K562 (cell line): ENCODE results near the gene WWOX. TPM values are rescaled to one million over a fixed set of nuclear protein-coding genes. Genes with fewer than 3 reads are reported as not detected.

Experiments
- ATAC-seq: fragments of 200-7000 bp; cut with Tn5 transposase; 3 replicates; pipeline ENCODE4 v1.9.1; 2020; ENCODE audit warnings: moderate library complexity
- BruUV-seq: library from RNA; stranded (reverse); fragments of 400-500 nt; replicated peaks from 2 replicates; lab custom pipeline; 2021; lab: Mats Ljungman, UMichigan
- CTCF ChIA-PET: fragments of 300-600 bp; formaldehyde crosslinking; extraction: SDS; loops from one replicate; lab custom pipeline; 2021; ENCODE audit warnings: low intra/inter-chr PET ratio; lab: Yijun Ruan, JAX
- POLR2A ChIA-PET: fragments of 300-600, 350-650 bp; sonication (Branson Sonifier 250); formaldehyde crosslinking; extraction: SDS; loops from one replicate; lab custom pipeline; 2021; ENCODE audit warnings: antibody characterized with exemption, inconsistent platforms; lab: Yijun Ruan, JAX
- DNase-seq, 4 experiments: peaks; one replicate each; pipeline versions ENCODE4 v3.0.0 to v3.0.0-alpha.2; 2011 to 2018; ENCODE audit warnings: low spot score in 3 of 4, mixed read lengths in 3 of 4; ENCODE audit errors: extremely low read depth in 1 of 4
- FAIRE-seq: peaks from 2 replicates; lab custom pipeline; 2011; peaks lifted over from hg19 to GRCh38; lab: Jason Lieb, UNC
- H2AFZ ChIP-seq: 2 replicates; pipeline ENCODE4 v1.6.0; 2011; ENCODE audit warnings: low read depth, low read length, control low read depth, inconsistent platforms
- H3K27ac ChIP-seq: fragments of 200-600 bp; 3 replicates; pipeline ENCODE4 v1.8.0; 2011; ENCODE audit warnings: low read depth, mild to moderate bottlenecking, control low read depth, inconsistent platforms, low read length, moderate library complexity, mixed read lengths; ENCODE audit errors: extremely low read depth
- H3K27me3 ChIP-seq, 2 experiments: fragments of 300-600 bp in 1 of 2; 2 replicates in 1 of 2; 3 replicates in 1 of 2; pipeline versions ENCODE4 v1.6.0 to v1.8.0; 2011; ENCODE audit warnings: inconsistent platforms in 2 of 2, low read length in 2 of 2, mild to moderate bottlenecking in 1 of 2, mixed read lengths in 1 of 2, moderate library complexity in 1 of 2; ENCODE audit not compliant: control insufficient read depth in 2 of 2, insufficient read depth in 2 of 2
- H3K36me3 ChIP-seq: fragments of 300-600 bp; 3 replicates; pipeline ENCODE4 v1.8.0; 2011; ENCODE audit warnings: mild to moderate bottlenecking, low read length, inconsistent platforms; ENCODE audit not compliant: control insufficient read depth, insufficient read depth
- H3K4me1 ChIP-seq, 2 experiments: fragments of 200-600 bp in 1 of 2; replicated peaks in 1 of 2; 2 replicates in 1 of 2; 3 replicates in 1 of 2; pipeline versions ENCODE4 v1.5.1 to v1.8.0; 2011; ENCODE audit warnings: inconsistent platforms in 2 of 2, low read length in 2 of 2, mild to moderate bottlenecking in 1 of 2, mixed read lengths in 1 of 2, moderate library complexity in 1 of 2; ENCODE audit not compliant: control insufficient read depth in 2 of 2, insufficient read depth in 2 of 2
- H3K4me2 ChIP-seq: 2 replicates; pipeline ENCODE4 v1.6.1; 2011; ENCODE audit warnings: low read length, control low read depth, inconsistent platforms, mixed read lengths; ENCODE audit not compliant: insufficient read depth
- H3K4me3 ChIP-seq: fragments of 200-600 bp; sonication (generic), shearing (Covaris generic); 2 replicates; pipeline ENCODE4 v1.5.1; 2016; ENCODE audit warnings: control low read depth, inconsistent platforms
- H3K79me2 ChIP-seq: fragments of 200-600 bp; 3 replicates; pipeline ENCODE4 v1.8.0; 2011; ENCODE audit warnings: low read length, inconsistent platforms; ENCODE audit not compliant: control insufficient read depth, insufficient read depth
- H3K9ac ChIP-seq, 2 experiments: 2 replicates each; pipeline versions ENCODE4 v1.6.0 to v1.6.1; 2011; ENCODE audit warnings: low read depth in 2 of 2, low read length in 2 of 2, control low read depth in 1 of 2, inconsistent platforms in 1 of 2, mild to moderate bottlenecking in 1 of 2, mixed read lengths in 1 of 2; ENCODE audit not compliant: insufficient read depth in 1 of 2
- H3K9me1 ChIP-seq: one replicate; pipeline ENCODE4 v1.6.0; 2011; ENCODE audit warnings: inconsistent platforms, mild to moderate bottlenecking, low read length, moderate library complexity; ENCODE audit not compliant: control insufficient read depth, insufficient read depth
- H3K9me3 ChIP-seq: replicated peaks from 2 replicates; pipeline ENCODE4 v1.5.1; 2011; ENCODE audit warnings: low read depth, low read length, inconsistent platforms; ENCODE audit not compliant: control insufficient read depth, insufficient read depth
- H4K20me1 ChIP-seq: replicated peaks from 2 replicates; pipeline ENCODE4 v1.6.1; 2011; ENCODE audit warnings: low read length, inconsistent platforms, mixed read lengths; ENCODE audit not compliant: control insufficient read depth, insufficient read depth
- ASH1L ChIP-seq: fragments of 450-650 bp; IDR thresholded peaks from 2 replicates; pipeline ENCODE4 v1.6.1; 2018; ENCODE audit warnings: borderline replicate concordance, mild to moderate bottlenecking, low read depth; ENCODE audit not compliant: partially characterized antibody
- FUS ChIP-seq: fragments of 200-400 bp; formaldehyde crosslinking; optimal IDR thresholded peaks from 2 replicates; pipeline ENCODE3; 2017; ENCODE audit warnings: low read depth, low read length
- NFYB ChIP-seq: IDR thresholded peaks from 2 replicates; pipeline ENCODE4 v1.6.1; 2011; ENCODE audit warnings: mild to moderate bottlenecking, moderate library complexity; ENCODE audit not compliant: insufficient read length; ENCODE audit errors: extremely low read depth
- OTX1 ChIP-seq: fragments of 450-650 bp; formaldehyde crosslinking; IDR thresholded peaks from 2 replicates; pipeline ENCODE4 v1.4.0; 2022; ENCODE audit warnings: mild to moderate bottlenecking
- POLR3A ChIP-seq: IDR thresholded peaks from 2 replicates; pipeline ENCODE4 v1.6.1; 2011; ENCODE audit warnings: borderline replicate concordance, mild to moderate bottlenecking, moderate library complexity; ENCODE audit not compliant: insufficient read length, insufficient read depth; ENCODE audit errors: extremely low read depth
- SETDB1 ChIP-seq: IDR thresholded peaks from one replicate; pipeline ENCODE4 v1.6.1; 2012; ENCODE audit warnings: low read length, control low read depth, inconsistent platforms
- SP2 ChIP-seq: IDR thresholded peaks from 2 replicates; pipeline ENCODE4 v1.6.1; 2011; ENCODE audit warnings: mild to moderate bottlenecking, low read depth, low read length, moderate library complexity; ENCODE audit not compliant: poor library complexity, severe bottlenecking; ENCODE audit errors: extremely low read depth
- ZNF316 ChIP-seq: fragments of 450-650 bp; IDR thresholded peaks from 2 replicates; pipeline ENCODE4 v1.6.1; 2016
- ZNF778 ChIP-seq: fragments of 450-650 bp; formaldehyde crosslinking; IDR thresholded peaks from 2 replicates; pipeline ENCODE4 v1.4.0; 2020; ENCODE audit warnings: mild to moderate bottlenecking, moderate library complexity
- WGBS: fragments of 100-300 bp; shearing (Covaris generic); methylation state at CpG from one replicate; pipeline ENCODE4 v1.1.6; 2016; ENCODE audit warnings: low coverage, mixed read lengths; ENCODE audit not compliant: insufficient coverage; ENCODE audit errors: missing lambda C conversion rate; 5-methylcytosine and 5-hydroxymethylcytosine counted together
- in situ Hi-C: fragments of 300-500 bp; cut with MboI; formaldehyde crosslinking; loops from 4 replicates; pipeline ENCODE4 v1.15.0; 2018; ENCODE audit warnings: inconsistent platforms, mixed read lengths
- intact Hi-C: fragments of 100-400 bp; cut with micrococcal nuclease; formaldehyde crosslinking; loops from 2 replicates; pipeline ENCODE4 v1.14.2; 2022
- polyA plus RNA-seq, 8 experiments: library from polyadenylated mRNA; depleted of rRNA in 4 of 8; stranded (reverse) in 5 of 8; unstranded in 3 of 8; fragments of >200 nt; fragmentation: Nextera tagmentation in 2 of 8; fragmentation: Illumina TruSeq in 1 of 8; extraction: Ambion mirVana in 2 of 8; extraction: Trizol in 1 of 8; gene quantifications; 2 replicates each; pipeline versions ENCODE4 v1.2.1 to v1.2.3, GENCODE V29; 2011 to 2014; ENCODE audit warnings: inconsistent platforms in 1 of 8, missing spikeins in 1 of 8
- total RNA-seq, 7 experiments: library from RNA; depleted of rRNA in 6 of 7; stranded (reverse); fragments of >200 nt in 6 of 7; fragmentation: Illumina TruSeq in 2 of 7; extraction: Trizol in 2 of 7; gene quantifications; 2 replicates each; pipeline versions ENCODE4 v1.2.1 to v1.2.3, GENCODE V29; 2011 to 2021; ENCODE audit warnings: low replicate concordance in 1 of 7
- TF ChIP-seq, protein P1 (sequence below): IDR thresholded peaks from 2 replicates; pipeline ENCODE4 v1.6.1; 2012; ENCODE audit warnings: low read depth, low read length, improper control_type of control experiment, borderline replicate concordance
- TF ChIP-seq, protein P2 (sequence below): fragments of 250-450 bp; sonication (Bioruptor Pico); IDR thresholded peaks from 2 replicates; pipeline ENCODE4 v1.9.0; 2021; ENCODE audit warnings: mild to moderate bottlenecking, inconsistent platforms

The WWOX gene
- total and polyA plus RNA-seq, 9 of the 15 experiments (the other 6 are each of a cell fraction or from before 2014, with no cell fraction given): 1.6 to 22.7 (median 8.1) TPM

DNA sequence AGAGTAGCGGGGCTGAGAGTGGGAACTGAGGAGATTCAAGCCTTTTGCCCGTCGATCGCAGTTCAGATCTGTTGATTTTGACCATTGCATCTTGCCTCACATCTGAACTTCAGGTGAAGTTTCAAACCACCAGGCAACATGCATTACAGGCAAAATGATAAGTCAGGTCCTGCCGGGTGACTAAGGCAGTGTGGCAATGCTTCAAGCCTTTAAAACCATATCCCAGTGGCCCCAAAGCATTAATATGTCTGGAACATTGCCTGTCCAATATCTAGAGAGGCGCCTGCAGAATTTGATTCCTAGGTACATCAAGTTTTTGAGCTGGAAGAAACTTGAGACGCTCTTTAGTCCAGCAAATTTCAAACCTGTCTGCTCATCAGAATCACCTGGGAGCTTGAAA lies 998.3 kb downstream of the WWOX start:
- TF ChIP-seq NFYB: no peak
- no peak for TF ChIP-seq OTX1 (CRISPR knock-in tag)
- TF ChIP-seq SP2: no peak
- TF ChIP-seq ASH1L: no peak
- no peak for TF ChIP-seq ZNF316
- TF ChIP-seq ZNF778 (CRISPR knock-in tag): no peak
- no peak for TF ChIP-seq POLR3A
- no peak for TF ChIP-seq SETDB1
- no peak for TF ChIP-seq FUS
- TF ChIP-seq, protein P1, sequence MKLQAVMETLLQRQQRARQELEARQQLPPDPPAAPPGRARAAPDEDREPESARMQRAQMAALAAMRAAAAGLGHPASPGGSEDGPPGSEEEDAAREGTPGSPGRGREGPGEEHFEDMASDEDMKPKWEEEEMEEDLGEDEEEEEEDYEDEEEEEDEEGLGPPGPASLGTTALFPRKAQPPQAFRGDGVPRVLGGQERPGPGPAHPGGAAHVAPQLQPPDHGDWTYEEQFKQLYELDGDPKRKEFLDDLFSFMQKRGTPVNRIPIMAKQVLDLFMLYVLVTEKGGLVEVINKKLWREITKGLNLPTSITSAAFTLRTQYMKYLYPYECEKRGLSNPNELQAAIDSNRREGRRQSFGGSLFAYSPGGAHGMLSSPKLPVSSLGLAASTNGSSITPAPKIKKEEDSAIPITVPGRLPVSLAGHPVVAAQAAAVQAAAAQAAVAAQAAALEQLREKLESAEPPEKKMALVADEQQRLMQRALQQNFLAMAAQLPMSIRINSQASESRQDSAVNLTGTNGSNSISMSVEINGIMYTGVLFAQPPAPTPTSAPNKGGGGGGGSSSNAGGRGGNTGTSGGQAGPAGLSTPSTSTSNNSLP: no peak
- TF ChIP-seq, protein P2, sequence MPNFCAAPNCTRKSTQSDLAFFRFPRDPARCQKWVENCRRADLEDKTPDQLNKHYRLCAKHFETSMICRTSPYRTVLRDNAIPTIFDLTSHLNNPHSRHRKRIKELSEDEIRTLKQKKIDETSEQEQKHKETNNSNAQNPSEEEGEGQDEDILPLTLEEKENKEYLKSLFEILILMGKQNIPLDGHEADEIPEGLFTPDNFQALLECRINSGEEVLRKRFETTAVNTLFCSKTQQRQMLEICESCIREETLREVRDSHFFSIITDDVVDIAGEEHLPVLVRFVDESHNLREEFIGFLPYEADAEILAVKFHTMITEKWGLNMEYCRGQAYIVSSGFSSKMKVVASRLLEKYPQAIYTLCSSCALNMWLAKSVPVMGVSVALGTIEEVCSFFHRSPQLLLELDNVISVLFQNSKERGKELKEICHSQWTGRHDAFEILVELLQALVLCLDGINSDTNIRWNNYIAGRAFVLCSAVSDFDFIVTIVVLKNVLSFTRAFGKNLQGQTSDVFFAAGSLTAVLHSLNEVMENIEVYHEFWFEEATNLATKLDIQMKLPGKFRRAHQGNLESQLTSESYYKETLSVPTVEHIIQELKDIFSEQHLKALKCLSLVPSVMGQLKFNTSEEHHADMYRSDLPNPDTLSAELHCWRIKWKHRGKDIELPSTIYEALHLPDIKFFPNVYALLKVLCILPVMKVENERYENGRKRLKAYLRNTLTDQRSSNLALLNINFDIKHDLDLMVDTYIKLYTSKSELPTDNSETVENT (CRISPR knock-in tag): no peak
- TF ChIP-seq, all 486 proteins: peak for 0
- ChIA-PET CTCF (no interaction called here), POLR2A (no interaction called here)
- H3K4me3 ChIP-seq: no peak overlapping the region
- peaks cover 2 to 13% of the 10 kb centered on the region in 2 experiments; a peak in 3 of 5 replicates for H3K27me3 ChIP-seq
- no peaks in the 10 kb centered on the region for H4K20me1 ChIP-seq
- intact Hi-C loops (no loop called here), in situ Hi-C loops (no loop called here)
- H2AFZ ChIP-seq: no peak overlapping the region
- H3K9me3 ChIP-seq: no peaks in the 10 kb centered on the region
- no peak overlapping the region for H3K27ac ChIP-seq
- FAIRE-seq (no peak), ATAC-seq (no peak), DNase-seq (no peak)
- no peak overlapping the region for H3K4me2 ChIP-seq
- no peaks in the 10 kb centered on the region; a peak in 1 of 5 replicates for H3K4me1 ChIP-seq
- WGBS: 0% methylated on average over 7 of the region's 7 CpGs
- H3K79me2 ChIP-seq: no peaks in the 10 kb centered on the region
- no peaks in the 10 kb centered on the region for H3K9me1 ChIP-seq
- BruUV-seq: no TSS peak
- no peak overlapping the region for H3K9ac ChIP-seq
- H3K36me3 ChIP-seq: no peaks in the 10 kb centered on the region
